HG02970 (cell line): ENCODE measurements around the gene PRDM2.

ENCODE experiments used
- ATAC-seq: cut with Tn5 transposase; IDR thresholded peaks from one replicate; pipeline ENCODE4 v1.9.1; 2021; ENCODE audit warnings: mild to moderate bottlenecking, moderate library complexity, moderate number of reproducible peaks; ENCODE audit not compliant: unreplicated experiment, low FRiP score

PRDM2 gene

GRCh38 chr1:13830170-13830569 is 130.2 kb downstream of the PRDM2 start:
- no peak for ATAC-seq

- ATAC-seq: no peak
These were observed 130.8 kb downstream of the PRDM2 start for GRCh38 chr1:13830616-13831280.

- ATAC-seq: no peak
These were observed 132.1 kb downstream of the PRDM2 start for GRCh38 chr1:13832100-13832499.

GRCh38 chr1:13832536-13832935 is 132.5 kb downstream of the PRDM2 start:
- no peak for ATAC-seq

- no peak for ATAC-seq
These were observed 136.1 kb downstream of the PRDM2 start for GRCh38 chr1:13836136-13836535.

GRCh38 chr1:13836631-13837030 is 136.6 kb downstream of the PRDM2 start:
- no peak for ATAC-seq

GRCh38 chr1:13838236-13838635 is 138.2 kb downstream of the PRDM2 start:
- no peak for ATAC-seq

GRCh38 chr1:13842497-13842896 is 142.5 kb downstream of the PRDM2 start:
- ATAC-seq: no peak

- ATAC-seq: no peak
These were observed 151.7 kb downstream of the PRDM2 start for GRCh38 chr1:13851726-13852125.

- ATAC-seq: no peak
These were observed 155.6 kb downstream of the PRDM2 start for GRCh38 chr1:13855554-13855953.

- ATAC-seq: no peak
These were observed 160.0 kb downstream of the PRDM2 start for GRCh38 chr1:13860031-13860430.

- ATAC-seq: no peak
These were observed 164.8 kb downstream of the PRDM2 start for GRCh38 chr1:13864760-13865159.

GRCh38 chr1:13865851-13866250 is 165.9 kb downstream of the PRDM2 start:
- ATAC-seq: no peak

GRCh38 chr1:13867603-13868002 is 167.6 kb downstream of the PRDM2 start:
- no peak for ATAC-seq

GRCh38 chr1:13869172-13869797 is 169.3 kb downstream of the PRDM2 start:
- ATAC-seq: no peak

- no peak for ATAC-seq
These were observed 171.4 kb downstream of the PRDM2 start for GRCh38 chr1:13871413-13871812.

GRCh38 chr1:13871886-13872285 is 171.9 kb downstream of the PRDM2 start:
- no peak for ATAC-seq

GRCh38 chr1:13873032-13873431 is 173.0 kb downstream of the PRDM2 start:
- ATAC-seq: no peak
